Mucosa of descending colon (tissue), 3 donors: ENCODE data around the gene MRPL28. TPM values are rescaled to one million over a fixed set of nuclear protein-coding genes. Genes with fewer than 3 reads are reported as not detected.
"Not testable (repeated sequence)": the region's sequence is repeated elsewhere in the genome, so short reads cannot be mapped to it uniquely, and the experiment has no call there.

Source experiments
- ATAC-seq: fragments of 200-7000 bp; cut with Tn5 transposase; one replicate; pipeline ENCODE4 v1.9.1; 2020; ENCODE audit warnings: mild to moderate bottlenecking, moderate library complexity
- DNase-seq, 3 donors: peaks; one replicate each; pipeline ENCODE4 v3.0.0-alpha.2; 2020
- H3K36me3 ChIP-seq: fragments of 200-600 bp; one replicate; pipeline ENCODE4 v1.8.0; 2021; ENCODE audit warnings: low read depth, mild to moderate bottlenecking
- H3K4me1 ChIP-seq: fragments of 200-600 bp; one replicate; pipeline ENCODE4 v1.8.0; 2021; ENCODE audit warnings: low read depth, mild to moderate bottlenecking
- H3K4me3 ChIP-seq: fragments of 200-600 bp; one replicate; pipeline ENCODE4 v1.8.0; 2021; ENCODE audit warnings: mild to moderate bottlenecking
- H3K9me3 ChIP-seq: fragments of 200-600 bp; one replicate; pipeline ENCODE4 v1.8.0; 2021; ENCODE audit warnings: mild to moderate bottlenecking
- intact Hi-C, 2 donors: fragments of 100-400 bp; cut with DNase I in 1 of 2; cut with micrococcal nuclease in 1 of 2; formaldehyde crosslinking; loops; one replicate each; pipeline versions ENCODE4 v1.11.0 to v1.11.1; 2022; cut with DNase I, micrococcal nuclease
- long read RNA-seq, 2 donors: library from polyadenylated mRNA; unstranded; transcript quantifications; one replicate each; pipeline ENCODE4 v2.0.0, GENCODE V29; 2019 to 2021
- total RNA-seq, 3 donors: library from RNA; stranded (reverse); fragmentation: NEBNext Ultra II Directional in 2 of 3; extraction: Animal tissue kit (Norgen Biotek cat#: 25700) in 2 of 3; gene quantifications; one replicate each; pipeline versions ENCODE4 v1.2.1 to v1.2.4, GENCODE V29; 2021 to 2023
- TF ChIP-seq, protein P1 (sequence below): fragments of 200-600 bp; IDR thresholded peaks from one replicate; pipeline ENCODE4 v1.8.0; 2022; ENCODE audit warnings: antibody characterized with exemption, mild to moderate bottlenecking
- donor health status: DM: no; HTN: no; CAD: no; lungs with moderate emphysema.
- donor health status: DM: no; HTN: no; CAD: no.
- donor health status: DM: no; HTN: yes; CAD: no.

MRPL28 gene
- total RNA-seq, result 10 to 100 TPM; 39.7 to 53.8 (median 49.1) TPM
- long read RNA-seq, donor 1, transcript MRPL28-201 (6 exons, 1,098 nt), result major isoform, 38 of 64 reads
- long read RNA-seq, donor 1, partial matches to known transcripts, result 20 of 64 reads
- long read RNA-seq, donor 1, other reads (novel, unspliced or antisense), result 2 of 64 reads
- long read RNA-seq, donor 2, transcript MRPL28-201 (6 exons, 1,098 nt), result major isoform, 31 of 53 reads
- long read RNA-seq, donor 2, partial matches to known transcripts, result 17 of 53 reads
- long read RNA-seq, donor 2, other reads (novel, unspliced or antisense), result 1 of 53 reads

DNA sequence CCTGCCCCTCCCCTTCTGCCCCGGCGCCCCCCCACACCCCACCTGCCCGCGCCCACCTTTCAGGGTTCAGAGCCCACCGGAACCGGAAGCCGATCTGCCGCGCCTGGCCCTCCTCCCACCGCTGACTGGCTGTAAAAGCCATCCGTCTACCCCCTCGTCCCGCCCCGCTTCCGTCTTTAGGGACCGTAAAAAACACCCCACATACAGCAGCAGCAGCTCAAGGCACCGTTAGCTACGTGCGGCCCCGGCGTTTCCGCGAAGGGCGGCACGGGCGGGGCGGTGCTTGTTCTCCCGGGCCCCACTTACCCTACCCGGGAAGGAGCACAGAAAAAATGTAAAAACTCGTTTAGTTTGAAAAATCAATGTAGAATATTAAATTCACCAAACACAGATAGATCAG is at the start of gene MRPL28:
TSS of gene MRPL28 (minus strand) at position 96 of the 400 bp plus-strand sequence. CDS start 320 bp downstream, outside the sequence.
- ATAC-seq (peak; percentile 96), DNase-seq (peak; percentile 95 to 97 (median 96))
- H3K4me3 ChIP-seq, result no peak within 1 kb of the TSS
- intact Hi-C loops, result no loop called here
- no peaks in the 10 kb centered on the region for H3K9me3 ChIP-seq
- TF ChIP-seq, protein P1, sequence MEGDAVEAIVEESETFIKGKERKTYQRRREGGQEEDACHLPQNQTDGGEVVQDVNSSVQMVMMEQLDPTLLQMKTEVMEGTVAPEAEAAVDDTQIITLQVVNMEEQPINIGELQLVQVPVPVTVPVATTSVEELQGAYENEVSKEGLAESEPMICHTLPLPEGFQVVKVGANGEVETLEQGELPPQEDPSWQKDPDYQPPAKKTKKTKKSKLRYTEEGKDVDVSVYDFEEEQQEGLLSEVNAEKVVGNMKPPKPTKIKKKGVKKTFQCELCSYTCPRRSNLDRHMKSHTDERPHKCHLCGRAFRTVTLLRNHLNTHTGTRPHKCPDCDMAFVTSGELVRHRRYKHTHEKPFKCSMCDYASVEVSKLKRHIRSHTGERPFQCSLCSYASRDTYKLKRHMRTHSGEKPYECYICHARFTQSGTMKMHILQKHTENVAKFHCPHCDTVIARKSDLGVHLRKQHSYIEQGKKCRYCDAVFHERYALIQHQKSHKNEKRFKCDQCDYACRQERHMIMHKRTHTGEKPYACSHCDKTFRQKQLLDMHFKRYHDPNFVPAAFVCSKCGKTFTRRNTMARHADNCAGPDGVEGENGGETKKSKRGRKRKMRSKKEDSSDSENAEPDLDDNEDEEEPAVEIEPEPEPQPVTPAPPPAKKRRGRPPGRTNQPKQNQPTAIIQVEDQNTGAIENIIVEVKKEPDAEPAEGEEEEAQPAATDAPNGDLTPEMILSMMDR, result no peak
- peaks cover 11% of the 10 kb centered on the region for H3K4me1 ChIP-seq
- H3K36me3 ChIP-seq, result peaks cover 9% of the 10 kb centered on the region

DNA sequence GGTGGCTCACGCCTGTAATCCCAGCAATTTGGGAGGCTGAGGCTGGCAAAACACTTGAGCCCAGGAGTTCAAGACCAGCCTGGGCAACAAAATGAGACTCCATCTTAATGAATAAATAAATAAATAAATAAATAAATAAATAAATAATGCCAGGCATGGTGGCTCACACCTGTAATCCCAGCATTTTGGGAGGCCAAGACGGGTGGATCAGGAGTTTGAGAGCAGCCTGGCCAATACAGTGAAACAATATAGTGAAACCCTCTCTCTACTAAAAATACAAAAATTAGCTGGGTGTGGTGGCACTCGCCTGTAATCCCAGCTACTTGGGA is 44.8 kb upstream of the MRPL28 start:
- H3K9me3 ChIP-seq, H3K36me3 ChIP-seq, H3K4me1 ChIP-seq, intact Hi-C loops, ATAC-seq, H3K4me3 ChIP-seq, DNase-seq: not testable (repeated sequence)

DNA sequence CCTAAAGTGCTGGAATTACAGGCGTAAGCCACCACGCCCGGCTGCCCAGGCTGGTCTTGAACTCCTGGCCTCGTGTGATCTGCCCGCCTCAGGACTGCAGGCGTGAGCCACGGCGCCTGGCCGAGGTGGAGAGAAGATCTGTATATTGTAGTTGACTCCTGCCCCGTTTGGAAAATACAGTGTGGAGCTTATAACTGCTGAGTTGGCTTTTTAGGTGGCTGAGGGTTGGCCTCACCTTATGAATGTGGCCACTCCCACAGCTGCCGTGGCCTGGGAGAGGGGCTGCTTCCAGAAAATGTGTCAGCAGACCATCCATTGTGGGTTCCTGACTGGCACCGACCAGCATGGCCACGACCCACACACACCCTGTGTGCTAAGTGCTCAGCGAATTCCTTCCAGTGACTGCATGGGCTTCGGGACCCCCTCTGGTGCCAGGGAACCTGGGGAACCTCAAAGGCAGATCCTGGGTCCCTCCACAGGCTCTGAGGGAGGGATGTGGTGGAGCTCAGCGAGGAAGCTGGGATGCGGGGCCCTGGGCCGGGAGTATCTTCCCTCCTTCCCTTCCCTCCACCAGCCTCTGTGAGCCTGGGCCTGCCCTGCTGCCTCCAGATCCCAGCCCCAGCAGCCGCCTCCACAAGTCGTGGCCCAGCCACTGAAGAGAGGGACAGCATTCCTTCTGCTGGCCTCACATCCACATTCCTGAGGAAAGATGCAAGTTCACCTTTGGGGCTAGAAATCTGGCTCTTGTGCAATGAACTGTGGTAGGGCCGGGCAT is 44.2 kb upstream of the MRPL28 start:
- TF ChIP-seq, protein P1, result no peak
- Histone ChIP-seq H3K36me3 (no peaks in the 10 kb centered on the region), H3K9me3 (no peaks in the 10 kb centered on the region), H3K4me1 (no peaks in the 10 kb centered on the region), H3K4me3 (no peak overlapping the region)
- ATAC-seq, result no peak
- DNase-seq, result no peak
- intact Hi-C loops, result no loop called here

DNA sequence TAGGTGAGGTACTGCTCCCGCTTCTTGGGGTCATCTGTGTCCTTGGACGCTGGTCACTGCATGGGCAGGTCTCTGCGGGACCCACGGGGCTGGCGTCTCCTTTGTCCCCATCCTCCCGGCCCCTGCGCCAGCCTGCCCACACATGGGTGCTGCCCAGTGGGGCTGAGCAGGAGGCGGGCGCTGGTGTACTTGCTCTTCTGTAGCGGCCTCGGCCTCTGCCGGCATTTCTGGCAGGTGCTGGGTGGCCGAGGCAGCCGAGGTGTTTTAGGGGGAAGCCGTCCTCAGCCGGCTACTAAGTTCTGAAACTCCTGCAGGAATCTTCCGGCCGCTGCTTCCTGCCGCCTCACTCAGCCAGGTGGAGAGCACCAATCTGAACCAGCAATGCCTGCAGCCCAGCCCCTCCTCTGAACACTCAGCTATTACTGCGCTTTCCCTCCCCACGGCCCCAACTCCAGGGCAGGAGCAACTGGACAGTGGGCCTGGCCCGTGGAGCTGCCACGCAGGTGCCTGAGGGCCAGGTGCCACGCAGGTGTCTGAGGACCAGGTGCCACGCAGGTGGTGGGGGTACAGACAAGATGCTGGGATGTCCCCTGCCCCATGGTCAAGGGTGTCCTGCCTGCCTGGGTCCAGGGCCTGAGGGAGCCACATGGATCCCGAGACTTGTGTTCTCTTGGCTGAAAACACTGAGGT is 41.4 kb upstream of the MRPL28 start:
- H3K36me3 ChIP-seq, result no peaks in the 10 kb centered on the region
- ATAC-seq (peak; percentile 9), DNase-seq (no peak)
- intact Hi-C loops, result no loop called here
- no peaks in the 10 kb centered on the region for H3K9me3 ChIP-seq
- H3K4me3 ChIP-seq, result no peak overlapping the region
- no peaks in the 10 kb centered on the region for H3K4me1 ChIP-seq
- TF ChIP-seq, protein P1, result no peak

DNA sequence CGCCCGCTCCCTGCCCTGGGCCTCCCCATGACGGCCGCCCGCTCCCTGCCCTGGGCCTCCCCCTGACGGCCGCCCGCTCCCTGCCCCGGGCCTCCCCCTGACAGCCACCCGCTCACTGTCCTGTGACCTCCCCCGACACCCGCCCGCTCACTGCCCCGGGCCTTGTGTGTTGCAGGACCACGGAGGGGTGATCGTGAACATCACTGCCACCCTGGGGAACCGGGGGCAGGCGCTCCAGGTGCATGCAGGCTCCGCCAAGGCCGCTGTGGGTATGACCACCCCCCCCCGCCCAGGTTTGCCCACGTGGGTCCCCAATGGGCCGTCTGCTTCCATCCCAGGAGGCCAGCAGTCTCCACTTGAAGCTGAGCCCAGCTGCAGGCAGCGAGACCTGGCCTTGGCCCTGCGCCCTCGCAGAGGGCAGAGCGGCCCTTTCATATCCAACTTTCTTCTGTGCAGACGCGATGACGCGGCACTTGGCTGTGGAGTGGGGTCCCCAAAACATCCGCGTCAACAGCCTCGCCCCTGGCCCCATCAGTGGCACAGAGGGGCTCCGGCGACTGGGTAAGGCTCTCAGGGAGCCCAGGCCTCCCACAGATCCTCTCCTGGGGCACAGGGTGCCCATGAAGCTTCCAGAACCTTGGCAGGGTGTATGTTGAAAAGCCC is 40.3 kb upstream of the MRPL28 start:
- intact Hi-C loops, result no loop called here
- DNase-seq, result no peak
- H3K4me1 ChIP-seq, result no peaks in the 10 kb centered on the region
- ATAC-seq, result no peak
- H3K36me3 ChIP-seq, result no peaks in the 10 kb centered on the region
- H3K4me3 ChIP-seq, result no peak overlapping the region
- TF ChIP-seq, protein P1, result no peak
- no peaks in the 10 kb centered on the region for H3K9me3 ChIP-seq
